ENCODE results near the gene HJV. TPM values are rescaled to one million over a fixed set of nuclear protein-coding genes. Genes with fewer than 3 reads are reported as not detected.

Gene HJV
- total RNA-seq, 1 donor from 2014 or later: not detected

- no peak for DNase-seq (ENCODE audit: extremely low read depth, low read depth, low spot score)
Measured at GRCh38 chr1:146022403-146023127, 1.0 kb upstream of the HJV start.

- no peak for DNase-seq (ENCODE audit: extremely low read depth, low read depth, low spot score)
Measured at GRCh38 chr1:146021050-146021445, 487 bp downstream of the HJV start.

GRCh38 chr1:146020058-146021049 lies 1.2 kb downstream of the HJV start:
- no peak for DNase-seq (ENCODE audit: extremely low read depth, low read depth, low spot score)

- no peak for DNase-seq (ENCODE audit: extremely low read depth, low read depth, low spot score)
Measured at GRCh38 chr1:146019231-146020057, 2.1 kb downstream of the HJV start.

GRCh38 chr1:146016891-146017290 lies 4.6 kb downstream of the HJV start:
- no peak for DNase-seq (ENCODE audit: extremely low read depth, low read depth, low spot score)

GRCh38 chr1:146013559-146013922 lies 8.0 kb downstream of the HJV start:
- DNase-seq (ENCODE audit: extremely low read depth, low read depth, low spot score): no peak

- peak; percentile 73 for DNase-seq (ENCODE audit: extremely low read depth, low read depth, low spot score)
Measured at GRCh38 chr1:146012703-146013558, 8.6 kb downstream of the HJV start.

- DNase-seq (ENCODE audit: extremely low read depth, low read depth, low spot score): no peak
Measured at GRCh38 chr1:146010126-146010738, 11.3 kb downstream of the HJV start.

GRCh38 chr1:146007489-146008133 lies 13.9 kb downstream of the HJV start:
- DNase-seq (ENCODE audit: extremely low read depth, low read depth, low spot score): no peak

GRCh38 chr1:146001709-146002108 lies 19.8 kb downstream of the HJV start:
- no peak for DNase-seq (ENCODE audit: extremely low read depth, low read depth, low spot score)

GRCh38 chr1:145999321-146000024 lies 22.1 kb downstream of the HJV start:
- no peak for DNase-seq (ENCODE audit: extremely low read depth, low read depth, low spot score)

GRCh38 chr1:145997718-145998023 lies 23.9 kb downstream of the HJV start:
- no peak for DNase-seq (ENCODE audit: extremely low read depth, low read depth, low spot score)

- no peak for DNase-seq (ENCODE audit: extremely low read depth, low read depth, low spot score)
Measured at GRCh38 chr1:145997016-145997717, 24.4 kb downstream of the HJV start.

GRCh38 chr1:145996433-145997015 lies 25.0 kb downstream of the HJV start, which contains the start of gene TXNIP:
Gene TXNIP, minus strand, starts transcription at chr1:145996579. Its CDS starts 313 bp downstream, at chr1:145996266.
- DNase-seq (ENCODE audit: extremely low read depth, low read depth, low spot score): peak; percentile 75

GRCh38 chr1:145995964-145996432 lies 25.5 kb downstream of the HJV start:
- DNase-seq (ENCODE audit: extremely low read depth, low read depth, low spot score): no peak

- DNase-seq (ENCODE audit: extremely low read depth, low read depth, low spot score): no peak
Measured at GRCh38 chr1:145995148-145995881, 26.2 kb downstream of the HJV start.

Data from glomerular endothelial cell (primary cell).